H1 (cell line): Measurements from ENCODE around the gene C7orf57. TPM values are rescaled to one million over a fixed set of nuclear protein-coding genes. Genes with fewer than 3 reads are reported as not detected.

ENCODE experiments used
- BRCA1 ChIP-seq: IDR thresholded peaks from 2 replicates; pipeline ENCODE4 v1.6.1; 2012; ENCODE audit warnings: low read depth, low read length, improper control_type of control experiment
- CTBP2 ChIP-seq: IDR thresholded peaks from 2 replicates; pipeline ENCODE4 v1.7.0; 2011; ENCODE audit warnings: borderline replicate concordance, mild to moderate bottlenecking, moderate library complexity, mixed read lengths, low read length; ENCODE audit not compliant: insufficient read depth, insufficient read length
- POU5F1 ChIP-seq: IDR thresholded peaks from 2 replicates; pipeline ENCODE4 v1.6.1; 2011; ENCODE audit warnings: low read depth, mild to moderate bottlenecking, low read length, moderate library complexity
- SIRT6 ChIP-seq: IDR thresholded peaks from one replicate; pipeline ENCODE4 v1.7.1; 2012; ENCODE audit warnings: low read length, inconsistent platforms
- SP1 ChIP-seq: IDR thresholded peaks from 2 replicates; pipeline ENCODE4 v1.6.1; 2011; ENCODE audit warnings: low read depth, low read length
- TCF12 ChIP-seq: IDR thresholded peaks from 2 replicates; pipeline ENCODE4 v1.6.1; 2011; ENCODE audit warnings: low read depth, mild to moderate bottlenecking, low read length
- USF2 ChIP-seq: IDR thresholded peaks from 2 replicates; pipeline ENCODE4 v1.6.1; 2011; ENCODE audit warnings: low read length, improper control_type of control experiment
- polyA plus RNA-seq, 7 experiments: library from polyadenylated mRNA; depleted of rRNA in 3 of 7; stranded (reverse) in 5 of 7; unstranded in 2 of 7; fragments of >200 nt in 5 of 7; fragments of 200-250 nt in 2 of 7; gene quantifications; 1 replicate in 5 of 7; 2 replicates in 1 of 7; 4 replicates in 1 of 7; pipeline versions ENCODE4 v1.2.1 to v1.2.3, GENCODE V29; 2011 to 2013; ENCODE audit warnings: missing spikeins in 2 of 7, mixed read lengths in 2 of 7
- total RNA-seq: library from RNA; stranded (reverse); fragmentation: NEBNext Ultra II Directional; extraction: Animal tissue kit (Norgen Biotek cat#: 25700); gene quantifications from 2 replicates; pipeline ENCODE4 v1.2.1, GENCODE V29; 2021

C7orf57 gene
- total and polyA plus RNA-seq, 2 of the 8 experiments (the other 6 are each of a cell fraction or from before 2014, with no cell fraction given): 0.08 to 0.56 TPM

DNA sequence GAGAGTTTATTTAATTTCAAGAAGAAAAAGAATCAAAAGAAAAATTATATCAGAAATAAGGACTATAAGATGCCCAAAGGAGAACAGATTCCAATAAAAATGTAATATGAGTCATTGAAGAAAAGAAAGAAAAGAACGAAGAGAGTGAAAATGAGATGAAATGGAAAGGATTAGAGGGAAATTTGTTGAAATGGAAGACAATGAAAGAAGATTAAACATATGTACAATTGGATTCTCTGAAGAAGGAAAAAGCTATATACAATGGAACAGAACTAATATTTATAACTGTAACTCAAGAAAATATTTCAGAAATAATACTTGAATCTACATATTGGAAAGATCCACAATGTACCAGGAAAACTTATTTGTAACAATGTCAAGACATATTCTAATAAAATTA lies 28.6 kb downstream of the C7orf57 start (continued):
- TF ChIP-seq BRCA1 (no peak), CTBP2 (no peak), SP1 (no peak), POU5F1 (no peak), TCF12 (no peak), USF2 (no peak), SIRT6 (no peak)
